Measurements from ENCODE around the gene CACUL1. TPM values are rescaled to one million over a fixed set of nuclear protein-coding genes. Genes with fewer than 3 reads are reported as not detected.

Gene CACUL1
- total RNA-seq, 3 donors from 2014 or later = 33.4 to 68.6 (median 55.2) TPM

DNA sequence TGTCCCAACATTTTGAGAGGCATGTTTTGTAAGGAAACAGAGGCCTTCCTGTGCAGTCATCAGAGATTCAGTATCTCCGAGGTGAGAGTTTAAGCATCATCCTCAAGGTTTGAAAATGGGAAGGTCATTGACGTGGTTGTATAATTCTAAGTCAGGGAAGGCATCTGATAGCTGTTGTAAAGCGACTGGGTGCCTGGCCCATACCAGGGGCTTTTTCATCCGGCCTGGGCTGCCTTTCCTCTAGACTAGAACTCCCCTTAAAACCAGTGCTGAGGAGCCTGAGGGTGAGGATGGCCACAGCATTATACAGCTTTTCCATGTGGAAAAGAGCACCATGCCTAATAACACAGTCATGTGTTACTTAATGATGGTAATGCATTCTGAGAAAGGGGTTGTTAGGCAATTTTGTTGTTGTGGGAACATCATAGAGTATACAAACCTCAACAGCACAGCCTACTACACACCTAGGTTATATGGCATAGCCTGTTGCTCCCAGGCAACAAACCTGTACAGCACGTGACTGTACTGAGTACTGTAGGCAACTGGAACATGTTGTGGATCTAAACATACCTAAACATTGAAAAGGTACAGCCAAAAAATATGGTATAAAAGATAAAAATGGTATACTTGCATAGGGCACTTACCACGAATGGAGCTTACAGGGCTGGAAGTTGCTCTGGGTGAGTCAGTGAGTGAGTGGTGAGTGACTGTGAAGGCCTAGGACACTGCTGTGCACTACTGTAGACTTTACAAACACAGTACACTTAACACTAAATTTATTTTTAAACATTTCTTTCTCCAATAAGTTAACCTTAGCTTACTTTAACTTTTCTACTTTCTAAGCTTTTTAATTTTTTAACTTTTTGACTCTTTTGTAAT is 13.5 kb upstream of the CACUL1 start:
- no peak for DNase-seq (ENCODE audit: low spot score in 2 of 2)
- H3K27me3 ChIP-seq = no peaks in the 10 kb centered on the region
- no peaks in the 10 kb centered on the region for H3K4me1 ChIP-seq
- H3K9me3 ChIP-seq = no peaks in the 10 kb centered on the region
- TF ChIP-seq POLR2AphosphoS5 (IDR thresholded peaks at IDR 0.05) = no peak
- TF ChIP-seq POLR2A (IDR thresholded peaks at IDR 0.05) = no peak
- TF ChIP-seq CTCF (IDR thresholded peaks at IDR 0.05) = no peak
- intact Hi-C loops (cut with DNase I; ENCODE audit: low total_unique reads) = loop anchor here (5.0 kb wide), 1 partner anchor 416 kb away; no protein-coding TSS in a partner anchor
- no peak overlapping the region for H3K4me3 ChIP-seq
- H3K27ac ChIP-seq = peak overlapping the region; percentile 52 to 76
- no peaks in the 10 kb centered on the region for H3K36me3 ChIP-seq

- no peaks in the 10 kb centered on the region for H3K27me3 ChIP-seq
- DNase-seq (ENCODE audit: low spot score in 2 of 2) = no peak
- H3K4me3 ChIP-seq = no peak overlapping the region
- no peaks in the 10 kb centered on the region for H3K4me1 ChIP-seq
- H3K9me3 ChIP-seq = no peaks in the 10 kb centered on the region
- intact Hi-C loops (cut with DNase I; ENCODE audit: low total_unique reads) = loop anchor here (5.0 kb wide), 1 partner anchor 415 kb away; no protein-coding TSS in a partner anchor
- no peak overlapping the region for H3K27ac ChIP-seq
- TF ChIP-seq POLR2AphosphoS5 (IDR thresholded peaks at IDR 0.05) = no peak
- TF ChIP-seq CTCF (IDR thresholded peaks at IDR 0.05) = no peak
- TF ChIP-seq POLR2A (IDR thresholded peaks at IDR 0.05) = no peak
- H3K36me3 ChIP-seq = no peaks in the 10 kb centered on the region
Measured at GRCh38 chr10:118767297-118768040, 12.7 kb upstream of the CACUL1 start.

- Histone ChIP-seq H3K36me3 (no peaks in the 10 kb centered on the region), H3K4me3 (no peak overlapping the region), H3K4me1 (no peaks in the 10 kb centered on the region), H3K27ac (no peak overlapping the region), H3K27me3 (no peaks in the 10 kb centered on the region), H3K9me3 (no peaks in the 10 kb centered on the region)
- no peak for DNase-seq (ENCODE audit: low spot score in 2 of 2)
- TF ChIP-seq POLR2AphosphoS5 (IDR thresholded peaks at IDR 0.05) = no peak
- TF ChIP-seq CTCF (IDR thresholded peaks at IDR 0.05) = no peak
- no peak for TF ChIP-seq POLR2A (IDR thresholded peaks at IDR 0.05)
- intact Hi-C loops (cut with DNase I; ENCODE audit: low total_unique reads) = no loop called here
Measured at GRCh38 chr10:118764195-118764594, 9.4 kb upstream of the CACUL1 start.

DNA sequence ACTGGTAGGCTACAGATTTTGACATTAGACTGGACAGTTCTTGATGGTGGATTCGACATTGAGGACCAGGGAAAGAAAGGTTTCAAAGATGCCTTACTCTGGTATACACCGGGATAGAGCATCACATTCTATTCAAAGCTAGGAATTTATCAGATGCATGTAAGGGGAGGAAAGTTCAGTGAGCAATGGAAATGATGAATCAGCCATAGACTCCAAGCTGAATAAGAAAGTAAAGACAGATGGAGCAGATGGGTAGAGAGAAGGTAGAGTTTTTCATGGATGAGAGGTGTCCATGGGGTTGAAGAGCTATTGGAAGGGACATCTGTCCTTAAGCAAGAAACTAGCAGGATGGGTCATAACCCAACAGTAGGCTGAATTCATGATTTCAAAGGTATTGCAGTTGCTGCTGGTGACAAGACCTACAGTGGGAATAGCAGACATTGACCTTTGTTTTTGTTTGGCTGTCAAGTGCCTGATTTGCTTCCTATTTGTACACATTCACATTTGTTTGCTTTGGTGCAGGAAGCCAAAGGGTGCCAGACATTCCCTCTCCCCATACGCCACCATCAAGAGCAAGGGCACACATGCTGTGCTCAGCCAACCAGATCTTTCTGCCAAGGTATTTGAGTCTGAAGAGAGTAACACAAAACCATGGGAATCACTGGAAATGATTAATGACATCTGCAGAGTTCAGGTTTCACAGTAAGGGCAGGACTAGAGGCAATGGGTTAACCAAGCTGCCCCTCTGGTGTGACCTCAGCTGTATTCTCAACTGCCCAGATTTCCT is 8.6 kb upstream of the CACUL1 start:
- DNase-seq (ENCODE audit: low spot score in 2 of 2) = no peak
- Histone ChIP-seq H3K27me3 (no peaks in the 10 kb centered on the region), H3K4me1 (no peaks in the 10 kb centered on the region), H3K9me3 (no peaks in the 10 kb centered on the region), H3K27ac (no peak overlapping the region), H3K4me3 (no peak overlapping the region), H3K36me3 (no peaks in the 10 kb centered on the region)
- intact Hi-C loops (cut with DNase I; ENCODE audit: low total_unique reads) = no loop called here
- no peak for TF ChIP-seq POLR2AphosphoS5 (IDR thresholded peaks at IDR 0.05)

DNA sequence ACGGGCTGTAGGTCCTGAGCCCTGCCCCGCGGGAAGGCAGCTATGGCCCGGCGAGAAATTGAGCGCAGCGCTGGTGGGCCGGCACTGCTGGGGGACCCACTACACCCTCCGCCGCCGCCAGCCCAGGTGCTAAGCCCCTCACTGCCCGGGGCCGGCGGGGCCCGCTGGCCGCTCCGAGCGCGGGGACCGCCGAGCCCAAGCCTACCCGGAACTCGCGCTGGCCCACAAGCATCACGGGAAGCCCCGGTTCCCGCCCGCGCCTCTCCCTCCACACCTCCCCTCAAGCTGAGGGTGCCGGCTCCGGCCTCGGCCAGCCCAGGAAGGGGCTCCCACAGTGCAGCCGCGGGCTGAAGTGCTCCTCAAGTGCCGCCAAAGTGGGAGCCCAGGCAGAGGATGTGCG is 5.5 kb upstream of the CACUL1 start:
- no peak overlapping the region for H3K4me3 ChIP-seq
- TF ChIP-seq POLR2A (IDR thresholded peaks at IDR 0.05) = no peak
- no peak for TF ChIP-seq CTCF (IDR thresholded peaks at IDR 0.05)
- TF ChIP-seq POLR2AphosphoS5 (IDR thresholded peaks at IDR 0.05) = no peak
- H3K27ac ChIP-seq = no peak overlapping the region
- H3K36me3 ChIP-seq = no peaks in the 10 kb centered on the region
- intact Hi-C loops (cut with DNase I; ENCODE audit: low total_unique reads) = no loop called here
- H3K4me1 ChIP-seq = no peaks in the 10 kb centered on the region
- no peak for DNase-seq (ENCODE audit: low spot score in 2 of 2)
- no peaks in the 10 kb centered on the region for H3K27me3 ChIP-seq
- H3K9me3 ChIP-seq = no peaks in the 10 kb centered on the region

Measured in breast epithelium (tissue), 4 donors.